Coronary artery (tissue), 2 donors: ENCODE data around the gene C19orf12.
"Not testable (repeated sequence)": the region's sequence is repeated elsewhere in the genome, so short reads cannot be mapped to it uniquely, and the experiment has no call there.

Experiments used
- DNase-seq: peaks from one replicate; pipeline ENCODE4 v3.0.0-alpha.2; 2017; ENCODE audit warnings: low spot score
- H3K27ac ChIP-seq, 2 donors: fragments of 200-600 bp; sonication (generic); one replicate each; pipeline ENCODE4 v1.5.1; 2016 to 2019
- H3K4me3 ChIP-seq: fragments of 200-600 bp; sonication (generic); 2 replicates; pipeline ENCODE4 v1.5.1; 2016; ENCODE audit warnings: mild to moderate bottlenecking, moderate library complexity
- TF ChIP-seq, protein P1 (sequence below): fragments of 200-600 bp; sonication (generic); IDR thresholded peaks from one replicate; pipeline ENCODE4 v1.5.1; 2019; ENCODE audit warnings: antibody characterized with exemption

C19orf12 gene

DNA sequence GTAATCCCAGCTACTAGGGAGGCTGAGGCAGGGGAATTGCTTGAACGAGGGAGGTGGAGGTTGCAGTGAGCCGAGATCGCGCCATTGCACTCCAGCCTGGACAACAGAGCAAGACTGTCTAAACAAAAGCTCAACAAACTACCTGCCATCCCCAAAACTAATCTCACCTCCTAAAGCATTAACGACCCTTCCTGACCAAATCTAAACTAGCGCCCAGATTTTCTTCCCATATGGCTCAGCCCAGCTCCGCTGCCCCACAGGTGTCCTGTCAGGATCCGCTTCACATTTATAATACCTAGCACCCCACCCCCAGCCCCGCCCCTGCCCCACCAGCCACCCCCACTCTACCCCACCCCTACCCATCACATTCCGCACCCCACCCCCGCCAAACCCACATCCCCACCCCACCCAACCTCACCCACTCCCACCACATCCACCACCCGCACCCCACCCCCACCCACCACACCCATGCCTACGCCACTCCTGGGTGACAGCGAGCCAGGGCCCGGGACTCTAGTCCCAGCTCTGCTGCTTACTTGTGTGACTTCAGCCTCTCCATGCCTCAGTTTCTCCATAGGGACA is 599 bp downstream of the C19orf12 start:
- no peak for DNase-seq
- Histone ChIP-seq H3K27ac (peak overlapping the region; percentile 85 to 96), H3K4me3 (peak overlapping the region; percentile 92)
- TF ChIP-seq, protein P1, sequence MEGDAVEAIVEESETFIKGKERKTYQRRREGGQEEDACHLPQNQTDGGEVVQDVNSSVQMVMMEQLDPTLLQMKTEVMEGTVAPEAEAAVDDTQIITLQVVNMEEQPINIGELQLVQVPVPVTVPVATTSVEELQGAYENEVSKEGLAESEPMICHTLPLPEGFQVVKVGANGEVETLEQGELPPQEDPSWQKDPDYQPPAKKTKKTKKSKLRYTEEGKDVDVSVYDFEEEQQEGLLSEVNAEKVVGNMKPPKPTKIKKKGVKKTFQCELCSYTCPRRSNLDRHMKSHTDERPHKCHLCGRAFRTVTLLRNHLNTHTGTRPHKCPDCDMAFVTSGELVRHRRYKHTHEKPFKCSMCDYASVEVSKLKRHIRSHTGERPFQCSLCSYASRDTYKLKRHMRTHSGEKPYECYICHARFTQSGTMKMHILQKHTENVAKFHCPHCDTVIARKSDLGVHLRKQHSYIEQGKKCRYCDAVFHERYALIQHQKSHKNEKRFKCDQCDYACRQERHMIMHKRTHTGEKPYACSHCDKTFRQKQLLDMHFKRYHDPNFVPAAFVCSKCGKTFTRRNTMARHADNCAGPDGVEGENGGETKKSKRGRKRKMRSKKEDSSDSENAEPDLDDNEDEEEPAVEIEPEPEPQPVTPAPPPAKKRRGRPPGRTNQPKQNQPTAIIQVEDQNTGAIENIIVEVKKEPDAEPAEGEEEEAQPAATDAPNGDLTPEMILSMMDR = no peak

DNA sequence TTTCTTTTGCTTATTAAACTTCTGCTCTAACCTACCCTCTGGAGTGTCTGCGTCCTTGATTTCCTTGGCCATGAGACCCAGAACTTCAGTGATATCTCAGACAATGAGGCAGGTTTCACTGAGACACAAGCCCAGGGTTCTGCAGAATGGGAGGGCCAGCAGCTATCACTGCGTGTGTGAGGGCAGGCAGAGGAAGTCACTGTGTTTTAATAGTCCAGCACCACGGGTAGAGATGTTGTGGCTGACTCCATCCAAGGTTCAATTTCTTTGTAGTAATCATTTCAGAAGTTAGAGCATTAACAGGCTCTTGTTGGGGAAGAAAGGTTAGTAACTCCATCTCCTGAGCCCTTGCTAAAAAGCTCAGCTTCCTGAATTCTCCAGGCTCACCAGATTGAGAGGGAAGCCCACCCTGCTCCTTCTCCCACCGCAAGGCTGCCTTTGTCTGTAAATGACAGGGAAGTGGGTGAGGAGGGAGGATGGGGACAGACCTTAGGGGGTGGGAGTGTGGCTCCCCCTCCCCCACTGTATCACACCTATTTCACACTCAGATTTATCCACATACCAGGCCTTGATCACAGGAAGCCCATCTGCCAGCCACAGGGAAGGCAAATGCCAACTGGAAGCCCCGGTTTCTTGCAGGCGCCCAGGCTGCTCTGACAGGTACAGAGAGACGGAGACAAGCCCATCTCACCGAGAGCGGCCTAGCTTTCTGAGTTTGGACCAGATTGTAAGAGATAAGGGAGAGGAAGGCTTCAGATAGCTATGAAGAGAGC is 2.1 kb downstream of the C19orf12 start:
- TF ChIP-seq, protein P1 = no peak
- DNase-seq = no peak
- Histone ChIP-seq H3K27ac (no peak overlapping the region), H3K4me3 (no peak overlapping the region)

DNA sequence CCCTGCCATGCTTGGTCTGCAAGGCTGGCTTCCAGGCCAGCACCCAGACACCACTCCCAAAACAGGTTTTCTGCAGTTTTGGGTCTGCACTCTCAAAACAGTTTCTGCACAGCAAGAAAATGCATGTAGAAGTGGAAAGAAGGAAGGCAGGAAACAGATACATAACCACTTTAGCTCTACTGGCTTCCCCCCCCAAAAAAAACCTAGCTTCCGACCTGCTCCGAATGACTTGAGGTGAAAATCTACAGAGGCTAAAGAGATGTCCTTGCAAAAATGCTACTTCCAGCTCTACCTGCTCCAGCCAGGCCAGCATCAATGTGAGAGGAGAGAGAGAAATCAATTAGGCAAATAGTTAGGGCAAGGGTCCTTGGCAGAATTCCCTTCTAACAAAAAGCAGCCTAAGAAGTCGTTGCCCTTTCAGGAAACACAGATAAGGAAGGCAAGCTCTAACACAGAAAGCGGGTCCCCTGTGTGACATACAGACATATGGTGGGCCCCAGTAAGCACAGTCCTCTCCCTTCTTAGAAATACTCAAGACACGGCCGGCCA is 3.4 kb downstream of the C19orf12 start:
- DNase-seq = no peak
- Histone ChIP-seq H3K27ac (no peak overlapping the region), H3K4me3 (no peak overlapping the region)
- TF ChIP-seq, protein P1 = no peak

DNA sequence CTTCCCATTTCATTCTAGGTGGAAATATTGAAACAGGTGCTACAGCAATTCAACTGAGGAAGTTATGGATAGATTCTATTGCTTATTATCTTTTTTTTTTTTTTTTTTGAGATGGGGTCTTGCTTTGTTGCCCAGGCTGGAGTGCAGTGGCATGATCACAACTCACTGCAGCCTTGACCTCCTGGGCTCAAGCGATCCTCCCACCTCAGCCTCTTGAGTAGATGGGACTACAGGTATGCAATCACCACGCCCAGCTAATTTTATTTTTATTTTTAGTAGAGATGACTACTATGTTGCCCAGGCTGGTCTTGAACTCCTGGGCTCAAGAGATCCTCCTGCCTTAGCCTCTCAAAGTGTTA is 5.6 kb downstream of the C19orf12 start:
- peak overlapping the region in 1 of 2 donors; percentile 44 for H3K27ac ChIP-seq
- H3K4me3 ChIP-seq, DNase-seq: not testable (repeated sequence)

DNA sequence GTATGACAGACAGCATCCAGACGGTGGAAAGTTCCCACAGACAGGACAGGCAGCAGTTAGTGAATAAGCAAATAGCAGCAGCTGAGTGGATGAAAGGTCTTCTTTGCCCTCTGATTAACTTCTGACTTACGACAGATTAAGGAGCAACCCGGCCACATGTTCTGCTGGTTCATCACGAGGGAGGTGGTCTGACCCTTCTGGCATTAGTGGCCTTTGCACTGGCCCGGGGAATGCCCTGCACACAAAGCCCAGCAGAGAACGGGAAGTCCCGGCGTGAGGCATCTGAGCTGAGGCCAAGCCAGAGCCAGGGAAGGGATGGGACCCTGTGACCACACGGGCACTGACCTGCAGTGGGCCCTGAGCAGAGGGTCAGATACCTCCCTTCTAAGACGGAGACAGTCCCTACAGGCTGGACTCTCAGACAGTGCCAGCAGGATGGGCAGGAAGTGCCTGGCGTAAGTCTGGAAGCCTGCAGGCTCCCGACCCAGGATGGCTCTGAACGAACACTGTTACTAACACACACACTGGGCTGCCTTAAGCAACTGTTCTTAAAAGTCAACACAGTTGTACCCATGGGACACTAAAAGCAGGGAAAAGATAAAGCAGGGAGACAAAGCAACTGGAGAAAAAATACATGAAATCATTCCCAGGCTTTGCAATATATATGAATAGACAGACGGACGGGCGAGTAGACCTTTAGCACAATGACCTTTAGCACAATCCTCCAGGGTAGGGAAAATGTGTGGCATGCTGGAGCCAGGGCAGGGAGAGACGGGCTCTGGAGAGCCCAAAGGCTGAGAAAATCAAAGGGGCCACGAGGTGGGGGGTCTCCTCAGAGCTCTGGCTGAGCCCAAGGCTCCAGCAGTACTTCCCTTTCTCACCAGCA is 6.3 kb downstream of the C19orf12 start:
- TF ChIP-seq, protein P1 = no peak
- peak overlapping the region; percentile 8 for H3K4me3 ChIP-seq
- peak overlapping the region in 1 of 2 donors; percentile 44 for H3K27ac ChIP-seq
- no peak for DNase-seq

DNA sequence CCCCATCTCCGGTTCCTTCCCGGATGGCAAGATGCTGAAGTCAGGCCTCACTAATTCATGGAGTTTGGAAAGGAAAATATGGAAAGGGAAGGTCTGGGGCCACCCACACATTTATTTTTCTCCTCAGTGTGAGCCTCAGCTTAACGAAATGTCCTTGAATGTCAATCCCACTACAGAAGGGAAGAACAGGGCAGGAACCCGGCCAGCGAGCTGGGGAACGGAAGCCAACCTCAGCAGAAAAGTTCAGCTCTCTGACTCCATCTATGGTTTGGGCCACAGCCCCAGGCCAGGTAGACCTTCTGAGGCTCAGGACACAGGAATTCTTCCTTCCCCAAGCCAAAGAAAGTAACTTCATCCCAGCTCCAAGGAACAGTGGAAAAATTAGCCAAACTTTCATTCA is 8.4 kb downstream of the C19orf12 start:
- H3K4me3 ChIP-seq = no peak overlapping the region
- DNase-seq = no peak
- TF ChIP-seq, protein P1 = no peak
- H3K27ac ChIP-seq = no peak overlapping the region

DNA sequence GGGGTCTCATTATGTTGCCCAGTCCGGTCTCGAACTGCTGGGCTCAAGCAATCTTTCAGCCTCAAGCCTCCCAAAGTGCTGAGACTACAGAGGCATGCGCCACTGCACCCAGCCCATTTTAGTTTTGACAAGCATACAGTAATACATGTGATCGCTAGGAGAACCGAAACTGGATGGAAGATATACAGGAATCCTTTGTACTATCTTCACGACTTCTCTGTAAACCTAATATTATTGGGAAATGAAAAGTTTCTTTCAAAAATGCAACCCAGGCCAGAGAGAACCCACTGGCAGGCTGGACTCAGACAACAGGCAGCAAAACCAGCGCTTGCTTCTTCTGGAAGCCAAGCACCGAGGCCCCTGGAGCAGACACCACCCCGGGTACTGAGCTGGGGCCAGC is 9.4 kb downstream of the C19orf12 start:
- TF ChIP-seq, protein P1 = no peak
- no peak overlapping the region for H3K27ac ChIP-seq
- DNase-seq = no peak

More for the DNA sequence above, 9.4 kb downstream of the C19orf12 start:
- H3K4me3 ChIP-seq = no peak overlapping the region
